Measurements from ENCODE around the gene ARHGAP22.
"Not testable (repeated sequence)": the region's sequence is repeated elsewhere in the genome, so short reads cannot be mapped to it uniquely, and the experiment has no call there.

ARHGAP22 gene, protein sequence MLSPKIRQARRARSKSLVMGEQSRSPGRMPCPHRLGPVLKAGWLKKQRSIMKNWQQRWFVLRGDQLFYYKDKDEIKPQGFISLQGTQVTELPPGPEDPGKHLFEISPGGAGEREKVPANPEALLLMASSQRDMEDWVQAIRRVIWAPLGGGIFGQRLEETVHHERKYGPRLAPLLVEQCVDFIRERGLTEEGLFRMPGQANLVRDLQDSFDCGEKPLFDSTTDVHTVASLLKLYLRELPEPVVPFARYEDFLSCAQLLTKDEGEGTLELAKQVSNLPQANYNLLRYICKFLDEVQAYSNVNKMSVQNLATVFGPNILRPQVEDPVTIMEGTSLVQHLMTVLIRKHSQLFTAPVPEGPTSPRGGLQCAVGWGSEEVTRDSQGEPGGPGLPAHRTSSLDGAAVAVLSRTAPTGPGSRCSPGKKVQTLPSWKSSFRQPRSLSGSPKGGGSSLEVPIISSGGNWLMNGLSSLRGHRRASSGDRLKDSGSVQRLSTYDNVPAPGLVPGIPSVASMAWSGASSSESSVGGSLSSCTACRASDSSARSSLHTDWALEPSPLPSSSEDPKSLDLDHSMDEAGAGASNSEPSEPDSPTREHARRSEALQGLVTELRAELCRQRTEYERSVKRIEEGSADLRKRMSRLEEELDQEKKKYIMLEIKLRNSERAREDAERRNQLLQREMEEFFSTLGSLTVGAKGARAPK

DNA sequence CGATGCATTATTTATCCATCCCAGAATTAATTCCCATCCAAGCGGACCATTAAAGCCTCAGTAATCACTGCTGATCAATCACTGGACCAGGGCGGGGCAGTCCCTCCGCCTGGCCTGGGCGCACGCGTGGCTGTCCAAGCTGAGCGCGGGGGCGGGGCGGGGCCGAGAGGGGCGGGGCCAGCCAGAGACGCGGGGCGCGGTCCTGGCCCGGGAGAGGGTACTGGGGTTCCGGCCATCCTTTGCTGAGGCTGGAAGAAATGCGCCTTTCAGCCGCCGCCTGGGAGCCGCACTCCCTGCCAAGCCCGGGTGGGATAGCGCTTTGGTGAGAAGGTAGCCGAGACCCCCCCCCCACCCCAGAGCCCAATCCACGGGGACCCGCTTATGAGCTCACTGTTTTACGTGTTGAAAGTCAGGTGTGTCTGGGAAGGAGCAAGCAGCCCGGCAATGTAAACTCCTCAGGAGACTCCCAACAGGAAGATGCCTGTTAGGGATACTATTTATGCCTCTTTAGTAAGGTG is at the start of gene ARHGAP22:
Gene ARHGAP22 (minus strand): TSS at position 83 of the 518 bp plus-strand sequence. CDS start 277 bp downstream, outside the sequence.
- peak; percentile 15 for DNase-seq

DNA sequence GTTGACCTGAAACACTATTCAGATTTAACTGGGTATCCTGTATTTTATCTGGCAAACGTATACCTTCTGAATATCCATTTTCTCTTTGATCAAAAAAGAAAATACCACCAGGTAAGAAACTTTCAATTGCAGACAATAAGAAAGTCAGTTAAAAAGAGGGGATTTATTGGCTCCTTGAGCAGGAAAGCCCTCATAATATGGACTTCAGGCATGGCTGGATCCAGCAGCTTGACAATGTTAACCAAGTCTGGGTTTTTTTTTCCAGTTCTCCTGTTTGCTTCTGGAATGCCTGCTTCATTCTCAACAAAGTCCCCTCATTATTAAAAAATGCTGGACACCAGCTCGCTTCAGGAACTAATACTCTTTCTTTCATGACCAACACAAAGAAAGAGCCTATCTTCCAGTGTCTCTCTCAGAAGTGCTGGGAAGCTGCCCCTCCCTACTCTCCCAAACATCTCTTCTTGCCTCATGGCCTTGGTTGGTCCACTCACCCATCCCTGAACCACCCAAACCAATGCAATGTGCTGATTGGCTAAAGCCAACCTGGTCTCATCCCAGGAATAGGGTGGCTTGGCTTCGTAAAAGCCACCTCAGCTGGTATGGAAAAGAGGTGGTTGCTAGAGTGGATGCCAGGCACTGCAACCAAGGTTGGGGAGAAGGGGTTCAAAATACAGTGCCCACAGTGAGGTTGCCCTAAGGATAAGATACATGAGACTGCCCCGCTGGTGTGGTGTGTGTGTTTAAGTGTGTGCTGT is 49.2 kb upstream of the ARHGAP22 start:
- no peak for DNase-seq

DNA sequence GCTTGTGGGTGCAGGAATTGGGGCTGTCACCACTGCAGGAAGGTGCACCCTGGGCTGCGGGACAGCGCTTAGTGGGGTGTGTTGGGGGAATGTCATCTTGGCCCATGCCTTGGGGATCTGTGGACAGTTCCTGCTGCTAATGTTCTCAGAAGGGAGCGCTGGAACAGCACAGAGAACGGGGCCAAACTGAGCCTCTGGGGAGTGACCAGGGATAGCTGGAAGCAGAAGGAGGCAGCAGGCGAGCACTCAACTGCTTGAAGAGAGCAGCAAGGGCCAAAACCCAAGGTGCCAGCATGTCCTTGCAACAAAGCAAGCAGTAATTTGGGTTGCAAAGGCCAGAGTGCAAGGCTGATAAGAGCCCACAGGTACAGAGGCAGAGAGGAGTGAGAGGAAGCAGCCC is 48.5 kb upstream of the ARHGAP22 start:
- no peak for DNase-seq

DNA sequence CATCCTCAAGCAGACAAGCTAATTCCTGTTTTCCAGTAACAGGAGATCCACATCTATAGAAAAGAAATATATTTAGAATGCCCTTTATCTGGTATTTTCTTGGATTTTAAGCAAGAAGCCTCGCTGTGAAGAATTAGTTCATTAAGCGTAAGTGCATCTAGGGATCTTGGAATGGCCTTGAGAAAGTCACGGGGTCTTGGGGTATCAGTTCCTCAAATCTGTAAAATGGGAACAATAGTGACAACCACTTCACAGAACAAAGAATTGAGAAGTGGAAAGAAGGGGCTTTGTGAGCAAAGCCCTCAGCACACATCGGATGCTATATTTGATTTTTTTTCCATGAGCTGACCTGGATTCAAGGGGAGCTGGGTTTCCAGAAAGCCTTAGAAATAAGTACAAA is 47.5 kb upstream of the ARHGAP22 start:
- DNase-seq: no peak

DNA sequence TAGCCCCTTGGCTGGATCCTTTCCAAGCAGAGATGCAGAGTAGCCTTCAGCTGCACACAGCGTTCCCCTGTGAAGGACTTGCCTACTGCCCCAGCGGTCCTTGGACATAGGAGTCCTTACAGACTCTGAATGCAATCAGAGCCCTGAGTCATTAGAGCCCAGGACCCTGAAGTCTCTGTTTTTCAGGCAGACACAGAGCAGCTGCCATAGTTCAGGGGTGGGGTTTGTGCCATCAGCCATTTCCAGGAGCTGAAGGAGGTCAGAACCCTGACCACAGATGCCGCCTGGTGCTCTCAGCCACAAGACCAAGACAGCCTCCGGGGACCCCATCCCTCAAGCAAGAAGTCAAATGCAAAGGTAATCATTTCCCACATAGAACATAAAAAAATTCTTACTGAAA is 47.0 kb upstream of the ARHGAP22 start:
- no peak for DNase-seq

DNA sequence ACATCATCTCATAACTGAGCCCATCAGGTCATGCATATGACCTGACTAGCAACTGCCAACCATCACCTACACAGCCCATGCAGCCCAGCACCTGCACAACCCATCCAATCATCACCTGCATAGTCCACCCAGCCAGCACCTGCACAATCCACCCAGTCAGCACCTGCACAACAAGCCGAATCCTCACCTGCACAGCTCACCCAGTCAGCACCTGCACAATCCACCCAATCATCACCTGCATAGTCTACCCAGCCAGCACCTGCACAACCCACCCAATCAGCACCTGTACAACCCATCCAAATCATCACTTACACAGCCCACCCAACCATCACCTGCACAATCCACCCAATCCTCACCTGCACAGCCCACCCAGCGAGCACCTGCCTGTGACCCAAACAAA is 46.4 kb upstream of the ARHGAP22 start:
- DNase-seq: no peak

DNA sequence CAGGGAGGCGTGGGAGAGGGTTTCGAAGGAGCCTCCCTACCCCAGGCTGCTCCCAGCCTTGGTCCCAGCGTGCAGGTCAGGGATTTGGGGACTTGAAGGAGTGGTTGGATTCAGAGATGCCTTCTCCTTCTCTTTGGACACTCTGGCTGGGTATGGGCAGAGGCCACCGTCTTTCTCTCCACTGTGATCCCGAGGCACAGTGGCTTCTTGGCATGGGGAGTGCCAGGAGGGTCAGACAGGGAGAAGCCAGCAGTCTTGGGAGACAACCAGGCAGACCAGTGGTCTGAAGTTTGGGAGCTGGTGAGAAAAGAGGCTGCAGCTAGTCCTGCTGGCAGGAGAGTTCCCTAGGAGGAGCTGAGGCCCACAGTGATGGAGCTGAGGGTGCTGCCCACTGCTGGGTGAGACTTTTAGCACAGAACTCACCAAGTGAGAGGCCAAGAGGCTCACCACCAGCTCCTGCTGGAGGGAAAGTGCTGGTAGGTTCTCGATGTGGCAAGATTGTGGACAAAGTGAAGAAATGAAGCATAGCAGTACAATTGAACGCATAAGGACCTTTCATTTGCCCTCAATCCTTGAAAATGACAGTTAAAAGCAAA is 44.6 kb upstream of the ARHGAP22 start:
- no peak for DNase-seq

DNA sequence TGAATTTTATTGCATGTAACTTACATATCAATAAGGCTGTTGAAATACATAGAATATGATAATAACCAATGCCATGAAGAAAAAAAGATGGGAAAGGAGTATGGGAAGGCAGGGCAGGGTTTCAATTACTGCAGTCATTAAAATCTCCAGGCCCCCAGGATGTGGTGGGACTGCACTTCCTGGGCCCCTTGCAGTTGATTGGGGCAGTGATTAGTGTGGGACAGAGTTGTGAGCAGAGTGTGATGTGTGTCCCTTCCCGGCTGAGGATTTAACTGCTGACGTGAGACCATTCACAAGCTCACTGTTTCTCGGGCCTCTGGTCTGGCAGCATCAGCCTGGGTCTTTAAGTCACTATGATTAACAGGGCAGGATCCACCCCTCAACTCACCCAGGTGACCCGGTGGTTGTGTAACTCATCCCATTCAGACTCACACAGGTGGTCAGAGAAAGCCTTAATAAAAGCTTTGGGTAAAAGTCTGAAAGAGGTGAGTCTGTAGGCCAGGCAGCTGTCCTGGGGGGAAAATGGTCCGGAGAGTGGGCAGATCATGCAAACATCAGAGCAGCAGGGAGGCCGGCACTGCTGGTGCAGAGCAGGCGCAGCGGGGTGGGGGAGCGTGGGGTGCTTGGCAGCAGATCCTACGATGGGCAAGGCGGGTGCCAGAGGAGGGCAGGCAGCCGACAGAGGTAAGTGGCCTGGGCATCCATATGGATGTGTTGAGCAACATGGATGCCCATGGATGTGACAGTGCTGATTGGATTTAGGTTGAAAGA is 43.5 kb upstream of the ARHGAP22 start:
- DNase-seq: no peak

DNA sequence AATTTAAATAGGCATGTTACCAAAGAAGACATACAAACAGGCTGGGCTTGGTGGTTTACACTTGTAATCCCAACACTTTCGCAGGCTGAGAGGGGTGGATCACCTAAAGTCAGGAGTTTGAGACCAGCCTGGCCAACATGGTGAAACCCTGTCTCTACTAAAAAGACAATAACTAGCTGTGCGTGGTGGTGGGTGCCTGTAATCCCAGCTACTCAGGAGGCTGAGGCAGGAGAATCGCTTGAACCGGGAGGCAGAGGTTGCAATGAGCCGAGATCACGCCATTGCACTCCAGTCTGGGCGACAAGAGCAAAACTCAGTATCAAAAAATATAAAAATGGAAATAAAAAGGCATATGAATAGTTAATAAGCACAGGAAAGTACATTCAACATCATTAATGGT is 42.2 kb upstream of the ARHGAP22 start:
- DNase-seq: not testable (repeated sequence)

DNA sequence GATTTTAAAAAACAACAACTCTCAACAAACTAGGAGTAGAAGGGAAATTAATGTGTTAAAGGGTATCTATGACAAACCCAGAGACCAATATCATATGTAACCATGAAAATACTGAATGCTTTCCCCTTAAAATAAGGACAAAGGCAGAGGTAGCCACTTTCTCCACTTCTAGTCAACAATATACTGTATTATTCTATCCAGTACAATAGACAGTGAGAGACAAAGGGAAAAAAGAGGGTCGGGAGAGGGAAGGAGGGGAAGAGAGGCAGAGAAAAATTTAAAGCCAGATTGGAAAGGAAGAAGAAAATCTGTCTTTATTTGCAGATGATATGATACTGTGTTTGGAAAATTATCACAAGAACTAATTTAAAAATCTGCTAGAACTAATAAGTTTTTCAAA is 40.7 kb upstream of the ARHGAP22 start:
- DNase-seq: no peak

DNA sequence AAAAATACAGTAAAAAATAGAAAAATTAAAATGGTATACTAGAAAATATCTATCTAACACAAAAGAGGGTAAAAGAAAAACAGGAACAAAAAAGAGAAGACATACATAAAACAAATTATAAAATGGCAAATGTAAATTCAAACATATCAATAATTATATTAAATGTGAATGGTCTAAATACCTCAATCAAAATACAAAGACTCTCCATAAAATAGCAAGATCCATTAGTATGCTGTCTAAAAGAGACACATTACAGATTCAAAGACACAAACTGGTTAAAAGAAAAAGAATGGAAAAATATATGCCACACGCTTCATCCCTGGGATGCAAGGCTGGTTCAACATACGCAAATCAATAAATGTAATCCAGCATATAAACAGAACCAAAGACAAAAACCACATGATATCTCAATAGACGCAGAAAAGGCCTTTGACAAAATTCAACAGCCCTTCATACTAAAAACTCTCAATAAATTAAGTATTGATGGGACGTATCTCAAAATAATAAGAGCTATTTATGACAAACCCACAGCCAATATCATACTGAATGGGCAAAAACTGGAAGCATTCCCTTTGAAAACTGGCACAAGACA is 36.3 kb upstream of the ARHGAP22 start:
- DNase-seq: not testable (repeated sequence)

DNA sequence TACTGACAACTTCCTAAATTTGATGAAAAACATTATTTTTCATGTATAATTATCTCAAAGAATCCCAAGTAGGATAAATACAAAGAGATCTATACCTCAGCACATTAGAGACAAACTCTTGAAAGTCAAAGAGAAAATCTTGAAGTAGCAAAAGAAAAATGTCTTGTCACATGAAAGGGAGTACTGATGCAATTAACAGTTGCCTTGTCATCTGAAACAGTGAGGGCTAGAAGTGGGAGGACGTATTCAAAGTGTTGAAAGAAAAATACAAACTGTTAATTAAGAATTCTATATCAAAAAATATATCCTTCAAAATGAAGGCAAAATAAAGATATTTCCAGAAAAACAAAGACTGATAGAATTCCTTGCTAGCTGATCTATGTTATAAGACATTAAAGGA is 35.5 kb upstream of the ARHGAP22 start:
- no peak for DNase-seq

DNA sequence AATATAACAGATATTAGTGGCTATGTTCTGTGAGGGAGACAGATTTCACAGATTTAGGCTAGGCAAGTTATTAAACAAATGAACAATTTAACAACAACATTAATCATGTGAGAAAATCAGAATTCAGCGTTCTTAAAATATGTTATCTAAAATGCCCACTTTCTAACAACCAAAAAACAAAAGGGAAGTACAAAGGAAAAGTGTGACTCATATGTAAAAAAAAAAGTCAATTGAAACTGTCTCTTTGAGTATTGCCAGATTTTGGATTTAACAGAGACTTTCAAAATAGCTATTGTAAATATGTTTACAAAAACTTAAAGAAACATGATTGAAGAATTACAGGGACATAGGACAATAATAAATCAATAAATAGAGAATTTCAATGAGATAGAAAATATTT is 34.8 kb upstream of the ARHGAP22 start:
- DNase-seq: no peak

DNA sequence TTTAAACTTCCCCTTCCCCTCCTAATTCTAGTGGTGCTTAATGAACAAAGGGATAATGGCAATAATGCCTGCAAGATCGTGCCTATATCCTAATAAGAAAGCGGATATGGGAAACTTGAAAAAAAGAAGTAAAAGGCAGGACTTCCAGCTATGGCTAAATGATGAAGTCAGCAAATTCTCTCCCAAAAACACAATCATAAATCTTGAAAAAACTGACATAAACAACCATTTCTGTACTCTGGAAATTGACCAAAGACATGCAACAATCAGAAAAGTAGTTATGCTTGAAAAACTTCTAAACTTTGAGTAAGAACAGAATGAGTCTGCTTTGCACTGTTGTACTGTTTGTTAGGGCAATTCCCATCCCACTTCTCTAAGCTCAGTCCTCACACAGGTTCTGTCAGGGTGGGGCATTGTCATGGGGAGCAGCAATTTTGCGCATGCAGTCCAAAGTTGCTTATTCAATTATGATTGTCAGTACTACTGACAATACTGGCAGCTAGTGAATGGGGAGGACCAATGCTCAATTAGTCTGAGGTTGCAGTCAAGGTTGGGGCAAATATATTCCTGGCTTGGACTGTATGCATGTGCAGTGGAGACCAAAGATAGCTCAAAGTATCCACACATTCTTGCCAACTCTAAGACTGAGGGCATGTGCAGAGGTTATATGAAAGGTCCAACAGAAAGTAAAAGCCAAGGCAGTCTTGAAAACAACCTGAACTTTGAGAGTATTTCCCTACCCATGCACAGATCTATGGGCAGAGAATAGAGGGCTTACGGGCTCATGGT is 34.1 kb upstream of the ARHGAP22 start:
- DNase-seq: no peak

DNA sequence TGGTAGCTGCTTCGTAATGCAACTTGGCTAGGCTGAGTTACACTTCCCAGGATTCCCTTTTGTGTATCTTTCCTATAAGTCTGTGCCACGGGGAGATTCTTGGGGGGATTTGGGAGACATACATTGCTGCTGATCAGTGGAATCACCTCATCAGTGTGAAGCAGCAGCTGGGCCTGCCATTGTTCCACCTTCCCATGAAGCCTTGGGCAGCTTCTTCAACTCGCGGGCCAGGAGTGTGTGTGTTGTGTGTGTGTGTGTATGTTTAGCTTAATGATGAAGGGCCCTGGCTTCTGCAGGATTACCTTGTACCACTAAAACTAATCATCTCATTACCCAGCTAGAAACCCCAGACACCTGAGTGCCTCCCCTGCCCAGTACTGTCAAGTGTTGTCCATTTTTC is 33.3 kb upstream of the ARHGAP22 start:
- no peak for DNase-seq

DNA sequence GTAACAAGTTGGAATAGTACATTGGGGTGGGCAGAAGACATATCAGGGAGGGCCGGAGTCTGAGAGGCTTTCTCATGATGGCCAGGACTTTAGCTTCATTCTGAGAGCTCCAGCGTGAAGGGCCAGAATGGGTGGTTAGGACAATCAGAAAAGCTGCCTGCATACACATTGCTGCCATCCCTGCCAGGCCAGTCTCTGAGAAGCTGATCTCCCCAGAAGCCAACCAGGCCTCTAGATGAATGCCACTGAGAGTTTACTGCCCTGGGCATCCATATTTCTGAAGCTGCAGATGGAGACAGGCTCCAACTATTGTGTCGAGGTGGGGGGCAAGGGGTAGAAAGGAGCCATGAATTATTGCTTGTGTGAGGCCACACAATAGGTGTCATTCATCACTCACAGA is 32.0 kb upstream of the ARHGAP22 start:
- no peak for DNase-seq

DNA sequence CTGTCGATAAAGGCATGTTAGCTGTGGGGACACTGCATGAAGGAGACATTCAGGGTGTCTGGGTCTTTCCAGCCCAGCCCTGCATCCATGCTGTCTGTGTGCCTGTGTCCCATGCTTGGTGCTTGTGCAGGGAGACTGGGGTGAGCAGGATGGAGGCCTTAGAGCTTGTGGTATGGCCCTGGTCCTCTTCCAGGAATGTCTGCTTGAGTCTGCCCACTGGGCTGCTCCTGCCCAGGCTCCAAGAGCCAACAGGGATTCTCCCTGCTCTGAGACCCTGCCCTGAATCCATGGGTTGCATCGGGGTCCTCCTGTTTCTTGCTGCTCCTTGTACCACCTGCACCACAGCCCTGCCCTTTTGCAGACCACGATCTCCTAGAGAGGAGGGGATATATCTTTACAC is 31.4 kb upstream of the ARHGAP22 start:
- DNase-seq: no peak

DNA sequence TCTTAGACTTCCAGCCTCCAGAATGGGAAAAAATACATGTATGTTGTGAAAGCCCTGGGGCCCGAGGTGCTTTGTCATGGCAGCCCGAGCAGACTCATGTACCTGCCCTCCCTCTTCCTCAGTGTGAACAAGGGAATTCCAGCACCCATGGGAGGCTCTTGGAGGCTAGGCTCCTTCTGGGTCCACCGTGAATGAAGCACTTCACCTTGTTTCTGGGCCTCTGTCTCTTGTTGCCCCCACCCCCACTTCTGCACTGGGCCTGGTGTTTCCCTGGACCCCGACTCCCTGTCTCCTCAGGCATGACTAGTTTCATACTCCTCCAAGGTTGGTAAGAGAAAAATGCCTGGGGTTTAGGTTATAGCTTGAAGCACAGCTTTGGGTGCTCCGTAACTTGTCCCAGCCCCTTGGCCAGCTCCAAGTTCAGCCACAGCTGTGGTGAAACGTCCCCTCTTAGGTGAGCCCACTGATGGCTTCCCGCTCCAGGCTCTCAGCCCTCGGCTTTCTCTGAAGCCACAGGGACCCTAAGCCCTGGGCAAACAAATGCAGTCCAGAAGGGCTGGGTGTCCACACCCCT is 30.2 kb upstream of the ARHGAP22 start:
- no peak for DNase-seq

DNA sequence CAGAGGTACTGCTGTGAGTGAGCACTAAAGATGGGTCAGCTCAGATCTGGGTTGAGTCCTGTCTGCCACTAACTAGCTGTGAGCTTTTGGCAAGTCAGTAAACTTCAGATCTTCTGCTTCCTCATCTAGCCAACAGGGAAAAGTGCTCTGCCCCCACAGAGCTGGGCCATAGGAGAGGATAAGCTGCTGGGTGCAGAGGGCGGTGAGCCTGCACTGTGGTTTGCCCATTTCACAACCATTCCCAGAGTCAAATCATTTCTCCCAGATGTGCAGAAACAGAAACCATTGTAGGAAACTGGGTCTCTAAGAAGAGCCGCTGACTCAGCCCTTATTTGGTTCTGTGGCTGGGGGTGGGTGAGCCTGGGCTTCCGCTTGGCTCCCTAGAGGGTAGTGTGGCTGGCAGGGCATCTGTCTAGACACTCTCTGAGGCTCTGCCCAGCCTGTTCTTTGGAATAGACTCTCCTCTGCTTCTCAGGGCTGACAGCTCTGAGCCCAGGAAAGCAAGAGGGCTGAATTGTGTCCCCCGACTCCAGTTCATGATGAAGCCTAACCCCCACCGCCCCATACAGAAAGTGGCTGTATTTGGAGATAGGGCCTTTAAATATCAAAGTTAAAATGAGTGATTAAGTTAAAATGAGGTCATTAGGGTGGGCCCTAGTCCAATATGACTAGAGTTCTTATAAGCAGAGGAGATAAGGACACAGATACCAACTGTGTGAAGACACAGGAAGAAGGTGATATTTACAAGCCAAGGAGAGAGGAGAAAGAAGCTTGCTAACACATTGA is 29.5 kb upstream of the ARHGAP22 start:
- no peak for DNase-seq
